ENCODE measurements around the gene CWC27. TPM values are rescaled to one million over a fixed set of nuclear protein-coding genes. Genes with fewer than 3 reads are reported as not detected.
"Not testable (repeated sequence)": the region's sequence is repeated elsewhere in the genome, so short reads cannot be mapped to it uniquely, and the experiment has no call there.

The CWC27 gene
- total and polyA plus RNA-seq, 8 donors, result 5.8 to 25.7 (median 14.3) TPM; not detected in 1

GRCh38 chr5:64818245-64818644 lies 49.5 kb downstream of the CWC27 start:
- DNase-seq, result no peak
- Histone ChIP-seq H3K4me1 (peaks cover 0 to 16% (median 8%) of the 10 kb centered on the region in 4 donors), H3K36me3 (peaks cover 0 to 7% (median 2%) of the 10 kb centered on the region in 4 donors), H3K27ac (no peak overlapping the region), H3K9me3 (no peaks in the 10 kb centered on the region), H3K4me3 (no peak overlapping the region), H3K27me3 (no peaks in the 10 kb centered on the region)
- WGBS, 5 donors, result 22 to 46% (median 27%) methylated on average over 3 of the region's 3 CpGs
- intact Hi-C loops (cut with DNase I; ENCODE audit: low total_unique reads), result no loop called here
- no peak for TF ChIP-seq POLR2AphosphoS5 (IDR thresholded peaks at IDR 0.05)
- no peak for TF ChIP-seq POLR2A (IDR thresholded peaks at IDR 0.05)
- TF ChIP-seq EP300 (IDR thresholded peaks at IDR 0.05), result no peak
- TF ChIP-seq, protein P1, sequence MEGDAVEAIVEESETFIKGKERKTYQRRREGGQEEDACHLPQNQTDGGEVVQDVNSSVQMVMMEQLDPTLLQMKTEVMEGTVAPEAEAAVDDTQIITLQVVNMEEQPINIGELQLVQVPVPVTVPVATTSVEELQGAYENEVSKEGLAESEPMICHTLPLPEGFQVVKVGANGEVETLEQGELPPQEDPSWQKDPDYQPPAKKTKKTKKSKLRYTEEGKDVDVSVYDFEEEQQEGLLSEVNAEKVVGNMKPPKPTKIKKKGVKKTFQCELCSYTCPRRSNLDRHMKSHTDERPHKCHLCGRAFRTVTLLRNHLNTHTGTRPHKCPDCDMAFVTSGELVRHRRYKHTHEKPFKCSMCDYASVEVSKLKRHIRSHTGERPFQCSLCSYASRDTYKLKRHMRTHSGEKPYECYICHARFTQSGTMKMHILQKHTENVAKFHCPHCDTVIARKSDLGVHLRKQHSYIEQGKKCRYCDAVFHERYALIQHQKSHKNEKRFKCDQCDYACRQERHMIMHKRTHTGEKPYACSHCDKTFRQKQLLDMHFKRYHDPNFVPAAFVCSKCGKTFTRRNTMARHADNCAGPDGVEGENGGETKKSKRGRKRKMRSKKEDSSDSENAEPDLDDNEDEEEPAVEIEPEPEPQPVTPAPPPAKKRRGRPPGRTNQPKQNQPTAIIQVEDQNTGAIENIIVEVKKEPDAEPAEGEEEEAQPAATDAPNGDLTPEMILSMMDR (IDR thresholded peaks at IDR 0.05), result no peak

- H3K27ac ChIP-seq; H3K27me3 ChIP-seq; H3K4me3 ChIP-seq; H3K9me3 ChIP-seq; intact Hi-C loops (cut with DNase I; ENCODE audit: low total_unique reads); DNase-seq; H3K36me3 ChIP-seq: not testable (repeated sequence)
- 80 to 95% (median 90%) methylated on average over 4 of the region's 4 CpGs for WGBS, 5 donors
- H3K4me1 ChIP-seq, result peaks cover 0 to 16% (median 8%) of the 10 kb centered on the region in 4 donors
Measured at GRCh38 chr5:64819345-64819744, 50.6 kb downstream of the CWC27 start.

- Histone ChIP-seq H3K4me3 (no peak overlapping the region), H3K4me1 (peaks cover 0 to 15% (median 7%) of the 10 kb centered on the region in 4 donors), H3K27ac (no peak overlapping the region), H3K27me3 (no peaks in the 10 kb centered on the region), H3K9me3 (no peaks in the 10 kb centered on the region), H3K36me3 (no peaks in the 10 kb centered on the region)
- intact Hi-C loops (cut with DNase I; ENCODE audit: low total_unique reads), result no loop called here
- DNase-seq, result no peak
- TF ChIP-seq POLR2A (IDR thresholded peaks at IDR 0.05) (no peak), EP300 (IDR thresholded peaks at IDR 0.05) (no peak)
Measured at GRCh38 chr5:64822320-64822719, 53.6 kb downstream of the CWC27 start.

DNA sequence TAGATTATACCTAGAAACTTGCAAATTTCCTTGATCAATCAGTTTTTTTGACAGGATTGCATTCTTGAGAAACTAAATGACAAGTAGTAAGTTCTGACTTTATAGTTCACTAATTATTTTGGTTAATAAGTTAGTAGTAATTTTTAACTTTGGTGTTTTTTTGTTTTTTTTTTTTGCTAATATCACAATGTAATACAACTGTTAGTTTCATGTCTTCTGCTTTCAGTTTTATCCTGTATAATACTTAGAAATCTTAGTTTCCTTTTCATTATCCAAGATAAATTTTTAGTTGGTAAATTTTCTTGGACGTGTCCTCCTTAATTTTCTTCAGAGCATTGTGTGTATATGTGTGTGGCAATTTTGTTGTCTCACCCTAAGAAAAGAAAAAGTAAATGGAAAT lies 57.8 kb downstream of the CWC27 start:
- Histone ChIP-seq H3K27ac (no peak overlapping the region), H3K27me3 (no peaks in the 10 kb centered on the region), H3K36me3 (peaks cover 0 to 10% (median 0%) of the 10 kb centered on the region in 4 donors), H3K9me3 (no peaks in the 10 kb centered on the region), H3K4me3 (no peak overlapping the region), H3K4me1 (peaks cover 0 to 3% (median 0%) of the 10 kb centered on the region in 4 donors)
- no peak for DNase-seq
- intact Hi-C loops (cut with DNase I; ENCODE audit: low total_unique reads), result no loop called here
- WGBS, 5 donors, result 79 to 89% (median 86%) methylated on average over 1 of the region's 1 CpG
- TF ChIP-seq EP300 (IDR thresholded peaks at IDR 0.05), result no peak
- no peak for TF ChIP-seq POLR2A (IDR thresholded peaks at IDR 0.05)
- no peak for TF ChIP-seq POLR2AphosphoS5 (IDR thresholded peaks at IDR 0.05)
- TF ChIP-seq, protein P1 (IDR thresholded peaks at IDR 0.05), result no peak

- Histone ChIP-seq H3K27ac (no peak overlapping the region), H3K36me3 (peaks cover 0 to 10% (median 0%) of the 10 kb centered on the region in 4 donors), H3K4me1 (no peaks in the 10 kb centered on the region), H3K27me3 (no peaks in the 10 kb centered on the region), H3K9me3 (no peaks in the 10 kb centered on the region), H3K4me3 (no peak overlapping the region)
- no peak for TF ChIP-seq EP300 (IDR thresholded peaks at IDR 0.05)
- TF ChIP-seq, protein P1 (IDR thresholded peaks at IDR 0.05), result no peak
- TF ChIP-seq POLR2A (IDR thresholded peaks at IDR 0.05), result no peak
- no peak for TF ChIP-seq POLR2AphosphoS5 (IDR thresholded peaks at IDR 0.05)
- DNase-seq, result no peak
- WGBS, 5 donors, result 88 to 92% (median 91%) methylated on average over 4 of the region's 4 CpGs
- intact Hi-C loops (cut with DNase I; ENCODE audit: low total_unique reads), result no loop called here
Measured at GRCh38 chr5:64827703-64828102, 59.0 kb downstream of the CWC27 start.

DNA sequence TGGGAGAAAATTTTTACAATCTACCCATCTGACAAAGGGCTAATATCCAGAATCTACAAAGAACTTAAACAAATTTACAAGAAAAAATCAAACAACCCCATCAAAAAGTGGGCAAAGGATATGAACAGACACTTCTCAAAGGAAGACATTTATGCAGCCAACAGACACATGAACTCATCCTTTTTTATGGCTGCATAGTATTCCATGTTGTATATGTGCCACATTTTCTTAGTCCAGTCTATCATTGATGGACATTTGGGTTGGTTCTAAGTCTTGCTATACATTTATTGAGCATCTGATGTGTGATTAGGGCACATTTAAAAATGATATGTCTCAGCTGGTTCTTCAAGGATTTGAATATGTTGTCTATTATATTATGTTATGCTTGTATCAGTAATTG lies 61.9 kb downstream of the CWC27 start:
- H3K27ac ChIP-seq; H3K9me3 ChIP-seq; intact Hi-C loops (cut with DNase I; ENCODE audit: low total_unique reads); H3K27me3 ChIP-seq; DNase-seq; H3K4me3 ChIP-seq: not testable (repeated sequence)
- Histone ChIP-seq H3K4me1 (peaks cover 0 to 11% (median 3%) of the 10 kb centered on the region in 4 donors), H3K36me3 (peaks cover 0 to 10% (median 0%) of the 10 kb centered on the region in 4 donors)

Data from stomach (tissue), 9 donors.